ENCODE measurements around the gene MYOZ1.
"Not testable (repeated sequence)": the region's sequence is repeated elsewhere in the genome, so short reads cannot be mapped to it uniquely, and the experiment has no call there.

The MYOZ1 gene

DNA sequence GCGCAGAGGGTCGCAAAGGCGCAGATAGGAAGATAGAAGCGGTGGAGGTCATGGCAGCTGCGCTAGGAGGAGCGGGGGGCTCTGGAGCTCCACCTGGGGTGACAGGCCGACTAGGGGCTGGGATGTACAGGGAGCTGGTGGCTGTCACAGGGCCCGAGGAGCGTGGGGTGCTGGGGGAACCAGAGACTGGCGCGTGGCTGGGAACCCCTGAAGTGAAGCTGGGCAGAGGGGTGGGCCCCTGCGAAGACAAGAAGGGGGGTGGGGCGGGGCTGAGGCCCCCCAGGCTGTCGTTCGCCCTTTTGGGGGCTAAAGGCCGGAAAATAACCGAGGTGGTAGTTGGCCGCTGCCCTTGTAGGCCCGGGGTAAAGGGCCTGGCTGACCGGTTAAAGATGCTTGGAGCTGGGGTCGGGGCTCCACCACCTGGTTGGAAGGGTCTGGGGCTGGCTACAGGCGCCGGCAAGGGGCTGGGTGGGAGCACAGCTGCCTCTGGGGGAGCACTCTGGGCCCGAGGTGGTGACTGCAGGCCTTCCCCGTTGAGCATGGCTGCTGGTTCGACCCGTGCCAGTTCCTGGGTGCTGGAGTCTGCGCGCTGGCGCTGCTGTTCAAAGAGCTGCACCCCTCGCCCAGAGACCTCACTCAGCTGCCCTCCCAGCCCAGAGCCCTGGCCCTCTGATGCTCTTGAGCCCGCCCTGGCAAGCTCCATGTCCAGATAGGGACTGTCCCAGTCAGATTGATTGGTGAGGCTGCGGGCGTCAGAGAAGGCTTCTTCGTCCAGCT lies 6.8 kb upstream of the MYOZ1 start:
- DNase-seq (ENCODE audit: low read depth in 2 of 2) = no peak

DNA sequence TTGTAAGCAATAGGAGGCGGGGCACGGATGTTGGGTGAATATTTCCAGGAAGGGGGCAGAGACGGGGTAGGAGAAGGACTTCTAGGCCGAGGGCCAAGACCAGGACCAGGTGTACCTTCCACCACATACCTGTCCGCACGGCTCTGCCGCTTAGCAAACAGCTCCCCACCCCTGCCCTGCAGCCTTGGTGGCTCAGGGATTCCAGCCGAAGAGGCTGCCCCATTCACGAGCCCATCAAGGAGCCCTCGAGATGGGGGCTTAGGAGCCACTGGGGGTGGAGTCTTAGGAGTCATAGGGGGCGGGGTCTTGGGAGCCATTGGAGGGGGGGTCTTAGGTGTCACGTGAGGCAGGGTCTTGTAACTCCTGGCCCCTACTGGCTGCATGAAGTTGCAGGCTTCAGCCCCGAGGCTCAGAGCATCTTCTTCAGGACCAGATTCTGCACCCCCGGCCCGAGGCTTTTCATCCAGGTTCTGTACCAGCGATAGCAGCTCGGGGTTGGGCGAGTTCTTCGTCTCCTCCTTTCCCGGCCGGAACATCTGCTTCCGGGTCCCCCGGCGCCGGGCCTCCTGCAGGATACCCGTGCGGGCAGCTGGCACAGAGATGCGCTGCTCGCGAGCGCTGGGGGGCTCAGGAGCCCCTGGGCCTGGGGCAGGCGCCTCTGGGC lies 6.1 kb upstream of the MYOZ1 start:
- DNase-seq (ENCODE audit: low read depth in 2 of 2) = no peak

- DNase-seq (ENCODE audit: low read depth in 2 of 2) = no peak
Measured at GRCh38 chr10:73646598-73647041, 5.3 kb upstream of the MYOZ1 start.

- no peak for DNase-seq (ENCODE audit: low read depth in 2 of 2)
Measured at GRCh38 chr10:73645251-73645650, 4.0 kb upstream of the MYOZ1 start.

GRCh38 chr10:73644767-73645166 lies 3.5 kb upstream of the MYOZ1 start:
- no peak for DNase-seq (ENCODE audit: low read depth in 2 of 2)

DNA sequence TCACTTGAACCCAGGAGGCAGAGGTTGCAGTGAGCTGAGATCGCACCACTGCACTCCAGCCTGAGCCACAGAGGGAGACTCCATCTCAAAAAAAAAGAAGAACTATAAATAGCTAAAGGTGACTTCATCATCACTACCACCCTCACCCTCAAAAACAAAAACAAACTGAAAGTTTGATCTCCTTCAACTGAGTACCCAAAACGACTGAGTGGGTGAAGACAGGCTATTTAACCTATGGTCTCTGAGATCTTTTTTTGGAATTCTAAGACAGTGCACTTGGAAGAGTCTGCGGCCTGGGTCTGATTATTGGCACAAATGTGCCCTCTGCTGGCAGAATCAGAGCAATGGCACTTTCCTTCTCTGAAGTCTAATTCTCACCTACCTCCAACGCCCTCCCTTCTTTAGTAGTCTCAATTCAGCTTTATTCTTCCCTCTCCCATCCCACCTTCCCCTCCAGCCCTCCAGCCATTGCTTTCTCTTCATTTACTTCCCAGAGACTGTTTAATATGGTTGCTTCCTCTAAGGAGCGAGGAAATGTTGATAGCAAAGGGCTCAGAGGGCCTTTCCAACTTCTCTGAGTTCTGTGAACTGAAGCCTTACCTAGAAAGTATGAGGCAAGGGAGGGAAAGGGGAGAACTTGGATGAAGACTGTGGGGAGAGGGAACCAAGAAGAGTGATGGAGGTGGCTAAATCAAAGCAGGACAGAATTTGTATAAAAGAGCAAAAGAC lies 2.9 kb upstream of the MYOZ1 start:
- no peak for DNase-seq (ENCODE audit: low read depth in 2 of 2)

DNA sequence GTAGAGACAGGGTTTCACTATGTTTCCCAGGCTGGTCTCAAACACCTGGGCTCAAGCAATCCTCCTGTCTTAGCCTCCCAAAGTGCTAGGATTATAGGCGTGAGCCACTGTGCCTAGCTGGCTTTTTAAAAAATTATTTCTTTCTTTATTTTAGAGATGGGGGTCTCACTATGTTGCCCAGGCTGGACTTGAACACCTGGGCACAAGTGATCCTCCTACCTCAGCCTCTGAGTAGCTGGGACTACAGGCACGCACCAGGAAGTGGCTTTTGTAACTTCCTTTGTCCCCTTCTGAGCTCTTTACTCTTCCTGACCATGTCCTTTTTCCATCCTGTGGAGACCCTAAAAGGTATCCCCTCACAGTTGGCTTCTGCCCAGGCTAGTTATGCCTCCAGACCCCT lies 2.1 kb upstream of the MYOZ1 start:
- DNase-seq (ENCODE audit: low read depth in 2 of 2) = no peak

GRCh38 chr10:73639286-73639685 lies 2.0 kb downstream of the MYOZ1 start:
- DNase-seq (ENCODE audit: low read depth in 2 of 2) = no peak

- DNase-seq (ENCODE audit: low read depth in 2 of 2) = no peak
Measured at GRCh38 chr10:73635781-73636180, 5.5 kb downstream of the MYOZ1 start.

DNA sequence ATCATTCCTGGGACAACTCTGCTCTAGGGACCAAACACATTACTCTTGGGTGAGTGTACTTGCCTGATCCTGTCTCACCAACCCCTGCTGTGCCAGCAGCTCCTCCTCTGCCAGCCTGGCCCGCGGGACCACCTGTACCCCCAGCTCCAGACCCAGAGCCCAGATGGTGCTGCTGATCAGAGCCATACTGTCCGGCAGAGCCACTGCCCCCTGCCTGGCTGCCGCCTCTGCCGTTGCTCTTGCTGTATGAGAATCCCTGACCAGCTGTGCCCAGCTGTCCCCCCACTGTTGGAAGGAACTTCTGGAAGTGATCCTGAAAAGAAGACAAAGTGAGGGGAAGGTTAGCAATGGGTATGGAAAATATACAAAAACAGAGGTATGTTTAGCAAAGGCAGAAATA lies 6.9 kb downstream of the MYOZ1 start:
- DNase-seq (ENCODE audit: low read depth in 2 of 2) = no peak

DNA sequence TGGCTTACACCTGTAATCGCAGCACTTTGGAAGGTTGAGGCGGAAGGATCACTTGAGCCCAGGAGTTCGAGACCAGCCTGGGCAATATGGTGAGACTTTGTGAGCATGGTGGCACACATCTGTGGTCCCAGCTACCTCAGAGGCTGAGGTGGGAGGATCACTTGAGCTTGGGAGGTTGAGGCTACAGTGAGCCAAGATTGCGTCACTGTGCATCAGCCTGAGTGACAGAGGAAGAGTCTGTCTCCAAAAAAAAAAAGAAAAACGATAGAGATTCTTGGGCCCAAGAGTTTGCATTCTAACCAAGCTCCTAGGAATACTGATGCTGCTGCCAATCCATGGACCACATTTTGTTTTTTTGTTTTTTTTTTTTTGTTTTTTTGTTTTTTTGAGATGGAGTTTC lies 12.1 kb downstream of the MYOZ1 start:
- no peak for DNase-seq (ENCODE audit: low read depth in 2 of 2)

- no peak for DNase-seq (ENCODE audit: low read depth in 2 of 2)
Measured at GRCh38 chr10:73628405-73628804, 12.9 kb downstream of the MYOZ1 start.

GRCh38 chr10:73627300-73627699 lies 14.0 kb downstream of the MYOZ1 start:
- no peak for DNase-seq (ENCODE audit: low read depth in 2 of 2)

DNA sequence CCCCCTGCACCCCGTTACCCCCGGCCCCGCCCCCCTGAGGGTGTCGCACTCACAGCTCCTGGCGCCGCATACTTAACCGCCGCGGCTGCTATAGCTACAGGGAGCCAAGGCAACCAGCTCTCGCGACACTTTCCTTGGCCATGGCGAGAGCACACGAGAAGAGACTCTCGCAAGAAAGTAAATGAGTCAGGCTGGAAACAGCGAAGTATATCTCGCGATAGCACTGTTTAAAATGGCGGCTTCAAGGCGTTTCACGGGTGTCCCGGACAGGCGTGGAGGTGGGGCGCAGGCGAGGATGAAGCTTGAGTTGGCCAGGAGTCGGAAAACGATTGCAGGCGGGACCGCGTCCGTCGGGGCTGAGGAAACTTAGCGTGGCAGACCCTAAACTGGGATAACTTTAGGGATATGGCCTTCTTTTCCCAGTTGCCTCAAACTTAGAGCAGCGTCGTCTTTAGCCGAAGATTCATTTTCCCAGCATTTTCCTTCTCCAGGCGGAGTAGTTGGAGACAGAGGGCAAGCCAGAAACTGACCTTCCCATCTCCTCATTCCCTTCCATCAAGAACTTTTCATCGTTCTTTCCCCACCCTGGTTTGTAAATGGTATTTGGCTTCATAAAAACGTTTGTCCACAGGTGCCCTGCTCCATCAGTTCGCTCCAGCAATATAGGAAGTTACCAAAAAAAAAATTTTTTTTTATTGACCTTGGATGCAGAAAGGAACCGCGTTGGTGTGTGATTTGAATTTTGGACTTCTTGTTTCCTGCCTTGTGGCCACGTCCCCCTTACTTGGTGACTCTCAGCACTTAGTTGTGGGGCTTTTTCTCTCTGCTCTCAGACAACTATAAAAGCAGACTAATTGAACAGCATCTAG lies 15.2 kb downstream of the MYOZ1 start:
- DNase-seq (ENCODE audit: low read depth in 2 of 2) = peak; percentile 79 to 86

GRCh38 chr10:73625004-73625883 lies 16.0 kb downstream of the MYOZ1 start:
- no peak for DNase-seq (ENCODE audit: low read depth in 2 of 2)

DNA sequence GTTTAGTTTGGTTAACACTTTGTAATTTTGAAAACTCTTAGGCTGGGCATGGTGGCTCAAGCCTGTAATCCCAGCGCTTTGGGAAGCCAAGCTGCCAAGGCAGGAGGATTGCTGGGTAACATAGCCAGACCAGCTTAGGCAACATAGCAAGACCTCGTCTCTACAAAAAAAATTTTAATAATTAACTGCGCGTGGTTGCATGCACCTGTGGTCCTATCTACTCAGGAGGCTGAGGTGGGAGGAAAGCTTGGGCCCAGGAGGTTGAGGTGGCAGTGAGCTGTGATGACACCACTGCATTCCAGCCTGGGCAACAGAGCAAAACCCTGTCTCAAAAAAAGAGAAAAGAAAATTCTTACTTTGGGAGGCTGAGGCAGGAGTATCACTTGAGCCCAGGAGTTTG lies 18.2 kb downstream of the MYOZ1 start:
- DNase-seq (ENCODE audit: low read depth in 2 of 2) = no peak

GRCh38 chr10:73620974-73621373 lies 20.3 kb downstream of the MYOZ1 start:
- DNase-seq (ENCODE audit: low read depth in 2 of 2) = not testable (repeated sequence)

GRCh38 chr10:73617143-73617542 lies 24.1 kb downstream of the MYOZ1 start:
- not testable (repeated sequence) for DNase-seq (ENCODE audit: low read depth in 2 of 2)

DNA sequence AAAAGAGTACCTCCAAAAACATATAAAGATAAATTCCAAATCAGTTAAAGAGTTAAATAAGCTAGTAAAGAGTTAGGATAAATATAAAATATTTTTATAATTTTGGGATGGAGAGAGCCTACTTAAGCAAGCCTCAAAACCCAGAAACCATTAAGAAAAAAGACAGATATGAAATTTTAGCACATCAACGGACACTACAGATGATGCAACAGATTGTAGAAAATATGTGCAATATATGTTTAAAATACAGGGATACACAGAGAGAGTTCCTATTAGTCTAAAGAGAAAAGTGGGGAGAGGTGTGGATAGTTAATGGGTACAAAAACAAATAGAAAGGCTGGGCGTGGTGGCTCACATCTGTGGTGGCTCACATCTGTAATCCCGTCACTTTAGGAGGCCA lies 26.6 kb downstream of the MYOZ1 start:
- no peak for DNase-seq (ENCODE audit: low read depth in 2 of 2)

- no peak for DNase-seq (ENCODE audit: low read depth in 2 of 2)
Measured at GRCh38 chr10:73609116-73609515, 32.2 kb downstream of the MYOZ1 start.

DNA sequence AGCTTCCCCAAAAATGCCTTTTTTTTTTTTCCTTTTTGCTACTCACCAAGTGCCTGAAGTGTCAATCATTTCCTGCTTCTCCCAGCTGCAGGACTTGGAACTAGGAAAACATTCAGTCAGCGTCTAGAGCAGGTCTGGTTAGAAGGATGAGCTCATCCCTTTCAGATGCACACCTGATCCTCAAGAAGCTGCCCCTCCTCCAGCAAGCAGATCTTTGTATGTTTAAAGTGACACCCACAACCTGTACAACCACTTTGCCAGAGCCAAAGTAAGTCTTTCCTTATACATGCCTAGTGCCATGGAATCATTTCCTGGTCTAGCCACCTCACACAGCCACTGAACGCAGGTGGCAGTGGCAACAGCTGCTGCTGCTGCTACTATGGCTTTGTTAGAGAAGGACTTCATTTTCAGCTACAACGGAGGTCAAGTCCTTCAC lies 39.8 kb downstream of the MYOZ1 start:
- DNase-seq (ENCODE audit: low read depth in 2 of 2) = no peak
